Upper lobe of right lung (tissue), 1 donor: ENCODE measurements around the gene TBC1D21. TPM values are rescaled to one million over a fixed set of nuclear protein-coding genes. Genes with fewer than 3 reads are reported as not detected.

Source experiments
- ATAC-seq: fragments of 200-7000 bp; cut with Tn5 transposase; one replicate; pipeline ENCODE4 v1.9.1; 2020; ENCODE audit warnings: mild to moderate bottlenecking, moderate library complexity
- DNase-seq: peaks from one replicate; pipeline ENCODE4 v3.0.0-alpha.2; 2020
- H3K27ac ChIP-seq: fragments of 200-600 bp; one replicate; pipeline ENCODE4 v1.8.0; 2022
- H3K27me3 ChIP-seq: fragments of 200-600 bp; one replicate; pipeline ENCODE4 v1.8.0; 2022; ENCODE audit warnings: mild to moderate bottlenecking
- H3K36me3 ChIP-seq: fragments of 200-600 bp; one replicate; pipeline ENCODE4 v1.8.0; 2022
- H3K4me1 ChIP-seq: fragments of 200-600 bp; one replicate; pipeline ENCODE4 v1.8.0; 2022
- H3K4me3 ChIP-seq: fragments of 200-600 bp; one replicate; pipeline ENCODE4 v1.8.0; 2022; ENCODE audit warnings: mild to moderate bottlenecking
- H3K9me3 ChIP-seq: fragments of 200-600 bp; one replicate; pipeline ENCODE4 v1.8.0; 2022
- CTCF ChIP-seq: fragments of 200-600 bp; IDR thresholded peaks from one replicate; pipeline ENCODE4 v1.8.0; 2022; ENCODE audit warnings: antibody characterized with exemption
- intact Hi-C: fragments of 100-400 bp; cut with DNase I; formaldehyde crosslinking; loops from one replicate; pipeline ENCODE4 v1.11.0; 2022
- total RNA-seq: library from RNA; stranded (reverse); fragmentation: NEBNext Ultra II Directional; extraction: Animal tissue kit (Norgen Biotek cat#: 25700); gene quantifications from one replicate; pipeline ENCODE4 v1.2.1, GENCODE V29; 2021
- donor health status: DM: no; HTN: yes; CAD: no; lungs with severe emphysema.

The TBC1D21 gene
- total RNA-seq, 1 donor from 2014 or later, result not detected

- intact Hi-C loops, result no loop called here
- peaks cover 23% of the 10 kb centered on the region for H3K4me1 ChIP-seq
- no peak overlapping the region for H3K27ac ChIP-seq
These were observed 54.8 kb downstream of the TBC1D21 start for GRCh38 chr15:73928241-73928579.

GRCh38 chr15:73928971-73929627 is 55.7 kb downstream of the TBC1D21 start:
- intact Hi-C loops, result no loop called here
- TF ChIP-seq CTCF, result no peak
- H3K27me3 ChIP-seq, result no peaks in the 10 kb centered on the region
- no peaks in the 10 kb centered on the region for H3K36me3 ChIP-seq
- no peak for ATAC-seq
- no peak overlapping the region for H3K27ac ChIP-seq
- H3K4me3 ChIP-seq, result no peak overlapping the region
- H3K4me1 ChIP-seq, result peaks cover 14% of the 10 kb centered on the region
- no peak for DNase-seq
- H3K9me3 ChIP-seq, result no peaks in the 10 kb centered on the region

More at GRCh38 chr15:73928241-73928579, 54.8 kb downstream of the TBC1D21 start:
- no peaks in the 10 kb centered on the region for H3K36me3 ChIP-seq
- H3K27me3 ChIP-seq, result no peaks in the 10 kb centered on the region
- no peak for TF ChIP-seq CTCF
- no peak for DNase-seq
- no peak for ATAC-seq
- H3K4me3 ChIP-seq, result peak overlapping the region; percentile 61
- no peaks in the 10 kb centered on the region for H3K9me3 ChIP-seq

- Histone ChIP-seq H3K4me1 (peaks cover 6% of the 10 kb centered on the region), H3K27me3 (no peaks in the 10 kb centered on the region), H3K36me3 (no peaks in the 10 kb centered on the region), H3K27ac (no peak overlapping the region), H3K4me3 (no peak overlapping the region), H3K9me3 (no peaks in the 10 kb centered on the region)
- intact Hi-C loops, result no loop called here
- ATAC-seq (no peak), DNase-seq (no peak)
- TF ChIP-seq CTCF, result no peak
These were observed 57.0 kb downstream of the TBC1D21 start for GRCh38 chr15:73930371-73930770.

- H3K27me3 ChIP-seq, result no peaks in the 10 kb centered on the region
- no peak overlapping the region for H3K27ac ChIP-seq
- H3K36me3 ChIP-seq, result no peaks in the 10 kb centered on the region
- H3K4me1 ChIP-seq, result peaks cover 6% of the 10 kb centered on the region
- ATAC-seq, result no peak
- intact Hi-C loops, result no loop called here
- no peak for DNase-seq
- no peaks in the 10 kb centered on the region for H3K9me3 ChIP-seq
- no peak for TF ChIP-seq CTCF
- no peak overlapping the region for H3K4me3 ChIP-seq
These were observed 57.5 kb downstream of the TBC1D21 start for GRCh38 chr15:73930790-73931281.

GRCh38 chr15:73931441-73931840 is 58.1 kb downstream of the TBC1D21 start:
- no peaks in the 10 kb centered on the region for H3K36me3 ChIP-seq
- DNase-seq (no peak), ATAC-seq (no peak)
- no peak overlapping the region for H3K27ac ChIP-seq
- H3K9me3 ChIP-seq, result no peaks in the 10 kb centered on the region
- TF ChIP-seq CTCF, result no peak
- peaks cover 10% of the 10 kb centered on the region for H3K4me1 ChIP-seq
- H3K4me3 ChIP-seq, result no peak overlapping the region
- no peaks in the 10 kb centered on the region for H3K27me3 ChIP-seq
- intact Hi-C loops, result no loop called here
